ENCODE results near the gene RSF1.
"Not testable (repeated sequence)": the region's sequence is repeated elsewhere in the genome, so short reads cannot be mapped to it uniquely, and the experiment has no call there.

RSF1 gene, protein sequence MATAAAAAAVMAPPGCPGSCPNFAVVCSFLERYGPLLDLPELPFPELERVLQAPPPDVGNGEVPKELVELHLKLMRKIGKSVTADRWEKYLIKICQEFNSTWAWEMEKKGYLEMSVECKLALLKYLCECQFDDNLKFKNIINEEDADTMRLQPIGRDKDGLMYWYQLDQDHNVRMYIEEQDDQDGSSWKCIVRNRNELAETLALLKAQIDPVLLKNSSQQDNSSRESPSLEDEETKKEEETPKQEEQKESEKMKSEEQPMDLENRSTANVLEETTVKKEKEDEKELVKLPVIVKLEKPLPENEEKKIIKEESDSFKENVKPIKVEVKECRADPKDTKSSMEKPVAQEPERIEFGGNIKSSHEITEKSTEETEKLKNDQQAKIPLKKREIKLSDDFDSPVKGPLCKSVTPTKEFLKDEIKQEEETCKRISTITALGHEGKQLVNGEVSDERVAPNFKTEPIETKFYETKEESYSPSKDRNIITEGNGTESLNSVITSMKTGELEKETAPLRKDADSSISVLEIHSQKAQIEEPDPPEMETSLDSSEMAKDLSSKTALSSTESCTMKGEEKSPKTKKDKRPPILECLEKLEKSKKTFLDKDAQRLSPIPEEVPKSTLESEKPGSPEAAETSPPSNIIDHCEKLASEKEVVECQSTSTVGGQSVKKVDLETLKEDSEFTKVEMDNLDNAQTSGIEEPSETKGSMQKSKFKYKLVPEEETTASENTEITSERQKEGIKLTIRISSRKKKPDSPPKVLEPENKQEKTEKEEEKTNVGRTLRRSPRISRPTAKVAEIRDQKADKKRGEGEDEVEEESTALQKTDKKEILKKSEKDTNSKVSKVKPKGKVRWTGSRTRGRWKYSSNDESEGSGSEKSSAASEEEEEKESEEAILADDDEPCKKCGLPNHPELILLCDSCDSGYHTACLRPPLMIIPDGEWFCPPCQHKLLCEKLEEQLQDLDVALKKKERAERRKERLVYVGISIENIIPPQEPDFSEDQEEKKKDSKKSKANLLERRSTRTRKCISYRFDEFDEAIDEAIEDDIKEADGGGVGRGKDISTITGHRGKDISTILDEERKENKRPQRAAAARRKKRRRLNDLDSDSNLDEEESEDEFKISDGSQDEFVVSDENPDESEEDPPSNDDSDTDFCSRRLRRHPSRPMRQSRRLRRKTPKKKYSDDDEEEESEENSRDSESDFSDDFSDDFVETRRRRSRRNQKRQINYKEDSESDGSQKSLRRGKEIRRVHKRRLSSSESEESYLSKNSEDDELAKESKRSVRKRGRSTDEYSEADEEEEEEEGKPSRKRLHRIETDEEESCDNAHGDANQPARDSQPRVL (N-terminal part only)

DNA sequence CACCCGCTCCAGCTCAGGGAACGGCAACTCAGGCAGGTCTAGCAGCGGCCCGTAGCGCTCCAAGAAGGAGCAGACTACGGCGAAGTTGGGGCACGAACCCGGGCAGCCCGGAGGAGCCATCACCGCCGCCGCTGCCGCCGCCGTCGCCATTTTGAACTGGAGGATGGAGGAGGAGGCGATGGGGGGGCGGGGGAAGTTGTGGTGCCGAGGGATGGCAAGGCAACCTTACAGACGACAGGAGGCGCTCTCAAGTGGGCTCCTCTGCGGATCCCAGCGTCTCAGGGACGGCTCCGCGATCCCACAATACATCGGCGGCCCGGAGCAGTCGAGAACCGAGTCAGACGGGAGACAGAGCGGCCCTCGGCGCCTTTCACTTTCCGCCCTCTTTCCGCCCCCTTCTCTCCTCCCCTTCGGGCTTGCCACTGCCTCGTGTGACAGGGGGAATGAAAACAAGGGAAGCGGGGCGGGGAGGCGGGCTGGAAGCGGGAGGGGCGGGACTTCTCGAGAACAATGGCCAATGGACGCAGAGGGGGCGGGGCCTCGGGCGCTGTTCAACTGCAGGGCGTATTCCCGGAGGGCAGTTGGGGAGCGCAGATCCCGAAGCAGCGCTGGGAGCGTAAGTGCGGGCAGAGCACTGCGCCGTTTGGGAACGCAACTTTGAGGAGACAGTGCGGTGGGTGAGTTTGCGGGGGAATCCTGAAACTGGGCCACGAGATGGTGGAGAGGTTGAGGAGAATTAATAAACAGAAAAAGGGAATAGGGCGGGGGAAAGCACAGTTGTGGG is at the start of gene RSF1, which contains the start of gene AAMDC:
Gene RSF1 (minus strand): TSS at position 158 of the 784 bp plus-strand sequence. CDS start 8 bp downstream, at position 150.
Gene AAMDC (plus strand): TSS at position 580 of the 784 bp plus-strand sequence. CDS start 21,353 bp downstream, outside the sequence.
- peak; percentile 99 for DNase-seq (ENCODE audit: low spot score)

DNA sequence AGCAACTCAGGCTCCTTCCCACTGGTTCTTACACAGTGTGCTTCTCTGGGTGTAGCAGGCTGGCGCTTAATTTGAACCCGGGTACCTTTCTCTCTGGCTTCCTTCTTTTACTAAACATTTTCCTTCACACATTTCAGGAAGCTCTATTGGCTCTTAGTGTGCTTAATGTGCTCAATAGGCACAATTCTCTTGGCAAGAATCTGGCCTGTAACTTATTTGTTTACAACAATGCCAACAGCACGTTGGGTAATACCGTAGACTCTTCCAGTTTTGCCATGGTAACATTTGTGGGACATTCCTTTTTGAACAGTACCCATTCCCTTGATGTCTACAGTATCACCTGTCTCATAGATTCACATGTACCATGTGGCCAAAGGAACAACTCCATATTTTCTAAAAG is 48.2 kb upstream of the RSF1 start:
- DNase-seq (ENCODE audit: low spot score): no peak

DNA sequence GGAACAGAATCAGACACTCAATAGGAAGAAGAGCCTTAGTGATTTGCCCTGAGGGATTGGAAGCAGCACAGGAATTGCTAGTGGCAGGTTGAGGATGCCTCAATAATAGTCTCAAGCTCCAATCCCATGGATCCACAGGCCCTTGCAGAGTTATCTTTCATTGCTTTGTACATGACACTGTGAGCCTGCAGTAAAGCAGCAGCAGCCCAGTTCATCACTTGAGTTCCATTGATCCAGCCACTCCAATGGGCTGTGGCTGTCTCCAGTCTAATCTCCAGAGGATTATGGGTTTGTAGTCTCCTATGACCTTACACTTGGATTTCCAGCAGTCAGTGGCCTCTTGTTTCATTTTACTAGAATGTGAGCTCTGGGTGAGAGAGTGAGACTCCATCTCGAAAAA is 45.8 kb upstream of the RSF1 start:
- no peak for DNase-seq (ENCODE audit: low spot score)

DNA sequence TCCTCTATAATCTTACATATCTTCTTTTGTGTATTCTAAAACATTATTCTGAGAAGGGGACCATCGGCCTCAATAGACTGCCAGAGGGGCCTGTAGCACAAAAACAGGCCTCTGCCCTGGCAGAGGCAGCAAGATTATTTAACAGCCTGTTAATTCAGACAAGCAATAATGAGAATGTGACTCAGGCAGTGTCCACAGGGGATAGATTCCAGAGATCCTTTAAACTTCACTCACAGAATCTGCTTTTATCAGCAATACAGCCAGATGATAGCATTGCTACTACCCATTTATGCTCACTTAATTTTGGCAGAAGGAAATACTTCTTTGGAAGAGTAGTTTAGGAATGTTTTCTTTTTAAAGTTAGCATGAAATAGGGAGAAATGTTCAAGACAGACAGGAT is 45.3 kb upstream of the RSF1 start:
- no peak for DNase-seq (ENCODE audit: low spot score)

DNA sequence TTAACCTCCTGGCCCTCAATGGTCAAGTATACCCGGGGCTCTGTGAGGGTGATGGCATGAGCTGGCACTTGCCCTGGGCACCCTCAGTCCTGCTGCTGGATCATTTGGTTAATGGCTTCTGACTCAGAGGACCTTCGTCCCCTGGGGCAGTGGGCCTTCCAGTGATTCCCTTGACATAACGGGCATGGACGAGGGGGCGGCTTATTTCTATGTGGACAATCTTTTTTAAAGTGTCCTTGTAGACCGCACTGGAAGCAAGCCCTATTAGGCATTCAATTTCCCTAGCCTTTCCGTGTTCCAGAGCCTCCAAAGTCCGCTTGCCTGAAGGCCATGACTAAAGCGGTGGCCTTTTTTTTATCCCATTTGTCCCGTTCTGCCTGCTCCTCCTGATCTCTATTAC is 40.9 kb upstream of the RSF1 start:
- not testable (repeated sequence) for DNase-seq (ENCODE audit: low spot score)

DNA sequence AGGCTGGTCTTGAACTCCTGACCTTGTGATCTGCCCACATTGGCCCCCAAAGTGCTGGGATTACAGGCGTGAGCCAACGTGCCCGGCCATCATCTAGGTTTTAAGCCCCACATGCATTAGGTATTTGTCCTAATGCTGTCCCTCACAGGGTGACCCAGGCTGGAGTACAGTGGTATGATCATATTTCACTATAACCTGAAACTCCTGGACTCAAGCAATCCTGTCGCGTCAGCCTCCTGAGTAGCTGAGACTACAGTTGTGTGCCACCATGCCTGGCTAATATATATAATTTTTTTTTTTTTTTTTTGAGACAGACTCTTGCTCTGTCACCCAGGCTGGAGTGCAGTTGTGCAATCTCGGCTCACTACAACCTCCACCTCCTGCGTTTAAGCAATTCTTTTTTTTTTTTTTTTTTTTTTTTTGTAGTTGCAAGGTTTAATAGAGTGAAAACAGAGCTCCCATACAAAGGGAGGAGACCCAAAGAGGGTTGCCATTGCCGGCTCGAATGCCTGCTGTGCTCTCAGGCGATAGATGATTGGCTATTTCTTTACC is 37.5 kb upstream of the RSF1 start:
- DNase-seq (ENCODE audit: low spot score): not testable (repeated sequence)

DNA sequence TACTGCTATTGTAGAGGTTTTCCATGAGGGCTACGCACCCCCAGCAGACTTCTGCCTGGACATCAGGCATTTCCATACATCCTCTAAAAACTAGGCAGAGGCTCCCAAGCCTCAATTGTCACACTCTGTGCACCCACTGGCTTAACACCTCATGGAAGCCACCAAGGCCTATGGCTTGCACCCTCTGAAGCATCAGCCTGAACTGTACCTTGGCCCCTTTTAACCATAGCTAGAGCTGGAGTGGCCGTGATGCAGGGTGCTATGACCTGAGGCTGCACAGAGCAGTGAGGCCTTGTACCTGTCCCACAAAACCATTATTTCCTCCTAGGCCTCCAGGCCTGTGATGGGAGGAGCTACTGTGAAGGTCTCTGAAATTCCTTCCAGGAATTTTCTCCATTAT is 34.3 kb upstream of the RSF1 start:
- no peak for DNase-seq (ENCODE audit: low spot score)

DNA sequence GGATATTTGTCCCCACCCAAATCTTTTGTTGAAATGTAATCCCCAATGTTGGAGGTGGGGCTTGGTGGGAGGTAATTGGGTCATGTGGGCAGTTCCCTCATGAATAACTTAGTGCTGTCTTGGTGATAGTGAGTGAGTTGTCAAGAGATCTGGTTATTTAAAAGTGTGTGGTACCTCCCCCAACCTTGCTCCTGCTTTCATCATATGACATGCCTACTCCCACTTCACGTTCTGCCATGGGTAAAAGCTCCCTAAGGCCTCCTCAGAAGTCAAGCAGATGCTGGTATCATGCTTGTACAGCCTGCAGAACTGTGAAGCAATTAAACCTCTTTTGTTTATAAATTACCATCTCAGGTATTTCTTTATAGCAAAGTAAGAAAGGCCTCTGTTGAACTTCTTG is 31.0 kb upstream of the RSF1 start:
- DNase-seq (ENCODE audit: low spot score): no peak

DNA sequence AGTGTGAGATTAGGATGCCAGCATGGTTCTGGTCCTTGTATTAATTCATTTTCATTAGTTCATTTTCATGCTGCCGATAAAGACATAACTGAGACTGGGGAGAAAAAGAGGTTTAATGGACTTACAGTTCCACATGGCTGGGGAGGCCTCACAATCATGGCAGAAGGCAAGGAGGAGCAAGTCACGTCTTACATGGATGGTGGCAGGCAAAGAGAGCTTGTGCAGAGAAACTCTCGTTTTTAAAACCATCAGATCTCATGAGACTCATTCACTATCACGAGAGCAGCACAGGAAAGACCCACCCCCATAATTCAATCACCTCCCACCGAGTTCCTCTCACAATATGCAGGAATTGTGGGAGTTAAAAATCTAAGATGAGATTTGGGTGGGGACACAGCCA is 23.2 kb upstream of the RSF1 start:
- DNase-seq (ENCODE audit: low spot score): not testable (repeated sequence)

DNA sequence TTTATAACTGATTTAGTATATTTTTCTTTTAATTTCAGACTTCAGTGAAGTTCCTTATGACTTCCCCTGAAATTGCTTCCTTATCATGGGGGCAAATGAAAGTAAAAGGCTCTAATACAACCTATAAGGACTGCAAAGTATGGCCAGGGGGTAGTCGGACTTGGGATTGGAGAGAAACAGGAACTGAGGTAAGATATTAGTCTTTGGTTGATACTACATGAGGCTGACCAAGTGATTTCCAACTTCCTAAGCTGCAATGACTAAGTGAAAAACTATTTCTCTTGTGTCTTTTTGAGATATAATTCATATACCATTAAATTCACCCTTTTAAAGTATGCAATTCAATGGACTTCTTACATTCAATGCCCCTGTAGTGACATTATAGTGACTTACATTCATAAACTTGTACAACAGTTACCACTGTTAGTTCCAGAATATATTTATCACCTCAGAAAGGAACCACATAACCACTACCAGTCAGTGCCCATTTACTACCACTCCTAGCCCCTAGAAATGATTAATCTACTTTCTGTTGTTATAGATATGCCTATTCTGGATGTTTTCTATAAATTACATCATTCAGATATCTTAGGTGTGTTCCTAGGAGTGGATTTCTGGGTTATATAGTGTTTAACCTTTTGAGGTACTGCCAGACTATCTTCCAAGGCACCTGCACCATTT is 22.1 kb upstream of the RSF1 start:
- DNase-seq (ENCODE audit: low spot score): no peak

DNA sequence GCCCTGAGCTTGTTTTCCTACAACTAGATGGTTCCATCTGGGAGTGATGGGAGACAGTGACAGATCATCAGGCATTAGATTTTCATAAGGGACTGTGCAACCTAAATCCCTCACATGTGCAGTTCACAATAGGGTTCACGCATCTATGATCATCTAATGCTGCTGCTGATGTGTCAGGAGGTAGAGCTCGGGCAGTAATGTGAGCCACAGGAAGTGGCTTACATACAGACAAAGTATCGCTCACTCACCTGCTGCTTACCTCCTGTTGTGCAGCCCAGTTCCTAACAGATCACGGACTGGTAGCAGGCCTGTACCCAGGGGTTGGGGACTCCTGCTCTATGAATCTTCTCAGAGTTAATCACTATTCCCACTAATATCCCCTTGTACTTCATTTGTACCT is 12.8 kb upstream of the RSF1 start:
- DNase-seq (ENCODE audit: low spot score): no peak

DNA sequence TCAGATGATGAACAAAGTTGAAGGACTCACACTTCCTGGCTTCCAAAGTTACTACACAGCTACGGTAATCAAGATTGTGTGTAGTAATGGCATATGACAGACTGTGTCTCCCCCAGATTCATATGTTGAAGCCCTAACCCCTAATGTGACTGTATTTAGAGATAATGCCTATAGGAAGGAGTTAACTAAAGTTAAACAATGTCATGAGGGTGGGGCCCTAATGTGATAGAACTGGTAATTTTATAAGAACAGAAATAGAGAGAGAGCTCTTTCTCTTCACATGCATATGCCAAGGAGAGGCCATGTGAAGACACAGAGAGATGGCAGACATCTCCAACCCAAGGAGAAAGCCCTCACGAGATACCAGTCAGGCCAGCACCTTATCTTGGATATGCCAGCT is 8.4 kb upstream of the RSF1 start:
- no peak for DNase-seq (ENCODE audit: low spot score)

DNA sequence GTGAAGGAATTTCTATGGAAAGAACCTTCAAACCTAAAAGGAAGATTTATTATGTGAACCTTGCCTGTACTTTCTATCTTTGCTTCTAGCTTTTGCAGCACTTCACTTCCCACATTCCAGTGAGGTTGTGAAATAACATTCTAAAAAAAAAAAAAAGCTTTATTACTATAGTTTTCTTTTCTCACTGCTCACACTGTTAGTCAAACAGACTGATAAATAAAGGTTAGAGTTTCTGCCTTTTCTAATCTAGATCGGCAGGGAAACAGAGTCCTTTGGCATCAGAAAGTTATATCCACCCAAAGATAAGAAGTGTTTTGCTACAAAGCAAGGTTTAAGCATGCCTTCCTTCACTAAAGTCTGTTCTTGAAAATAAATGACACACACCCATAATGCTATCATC is 3.3 kb upstream of the RSF1 start:
- no peak for DNase-seq (ENCODE audit: low spot score)

DNA sequence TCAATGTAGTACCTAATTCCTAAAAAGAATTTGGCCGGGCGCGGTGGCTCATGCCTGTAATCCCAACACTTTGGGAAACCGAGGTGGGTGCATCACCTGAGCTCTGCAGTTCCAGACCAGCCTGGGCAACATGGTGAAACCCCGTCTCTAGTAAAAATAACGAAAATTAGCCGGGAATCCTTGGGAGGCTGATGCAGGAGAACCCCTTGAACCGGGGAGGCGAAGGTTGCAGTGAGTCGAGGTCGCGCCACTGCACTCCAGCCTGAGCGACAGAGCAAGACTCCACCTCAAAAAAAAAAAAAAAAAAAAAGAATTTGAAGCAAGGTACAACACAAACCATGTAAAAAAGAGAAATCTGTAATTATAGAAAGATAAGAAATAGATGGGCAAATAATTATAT is 1.6 kb upstream of the RSF1 start:
- not testable (repeated sequence) for DNase-seq (ENCODE audit: low spot score)

DNA sequence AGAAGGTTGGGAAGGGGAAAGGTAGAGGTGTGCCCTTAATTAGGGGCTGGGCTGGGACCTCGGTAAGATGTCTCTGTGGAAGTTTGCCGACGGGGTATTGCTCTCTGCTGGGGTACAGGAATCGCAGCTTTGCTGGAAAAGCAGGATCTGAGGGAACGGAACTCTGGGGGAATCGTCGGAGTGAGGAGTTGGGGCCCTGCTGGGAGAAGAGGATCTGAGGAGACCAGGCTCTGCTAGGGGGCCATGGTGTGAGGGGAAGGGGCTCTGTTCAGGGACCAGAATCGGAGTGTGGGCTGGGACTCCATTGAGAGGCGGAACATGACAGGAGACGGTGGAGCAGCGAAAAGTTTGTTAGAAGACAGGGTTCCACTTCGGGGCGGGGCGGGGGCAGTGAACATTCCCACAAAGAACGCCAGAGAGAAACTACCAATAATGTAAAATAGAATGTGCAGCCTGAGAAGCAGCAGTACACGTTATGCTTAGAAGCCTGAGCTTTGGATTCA is 878 bp upstream of the RSF1 start:
- peak; percentile 30 for DNase-seq (ENCODE audit: low spot score)

DNA sequence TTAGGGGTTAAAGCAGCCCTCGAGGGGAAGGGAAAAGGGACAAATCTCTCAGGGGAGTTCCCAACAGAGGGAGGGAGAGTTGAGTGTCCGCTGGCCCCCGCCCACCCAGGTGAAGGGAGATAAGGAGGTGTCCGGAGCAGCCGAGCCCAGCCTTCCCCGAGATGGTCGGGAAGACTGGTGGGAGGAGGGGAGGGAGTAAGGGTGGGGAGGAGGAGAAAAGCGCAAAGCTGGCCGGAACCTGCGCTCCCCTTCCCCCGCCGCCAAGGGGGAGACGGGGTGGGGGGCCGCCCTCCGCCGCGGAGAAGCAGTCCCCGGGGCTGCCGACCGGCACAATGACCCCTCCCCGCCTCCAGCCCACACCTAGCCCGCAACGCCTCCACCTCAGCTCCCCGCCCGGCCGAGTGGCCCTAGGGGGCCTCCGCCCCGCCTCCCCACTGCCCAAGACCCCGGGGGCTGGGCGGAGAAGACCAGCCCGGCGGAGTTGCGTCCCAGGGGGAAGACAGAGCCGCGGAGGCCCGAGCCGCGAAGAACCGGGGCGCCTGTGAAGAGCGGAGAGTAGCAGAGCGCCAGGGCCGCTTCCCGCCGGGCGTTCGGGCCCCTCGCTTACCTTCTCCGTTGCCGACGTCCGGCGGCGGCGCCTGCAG is 479 bp downstream of the RSF1 start:
- DNase-seq (ENCODE audit: low spot score): peak; percentile 47

DNA sequence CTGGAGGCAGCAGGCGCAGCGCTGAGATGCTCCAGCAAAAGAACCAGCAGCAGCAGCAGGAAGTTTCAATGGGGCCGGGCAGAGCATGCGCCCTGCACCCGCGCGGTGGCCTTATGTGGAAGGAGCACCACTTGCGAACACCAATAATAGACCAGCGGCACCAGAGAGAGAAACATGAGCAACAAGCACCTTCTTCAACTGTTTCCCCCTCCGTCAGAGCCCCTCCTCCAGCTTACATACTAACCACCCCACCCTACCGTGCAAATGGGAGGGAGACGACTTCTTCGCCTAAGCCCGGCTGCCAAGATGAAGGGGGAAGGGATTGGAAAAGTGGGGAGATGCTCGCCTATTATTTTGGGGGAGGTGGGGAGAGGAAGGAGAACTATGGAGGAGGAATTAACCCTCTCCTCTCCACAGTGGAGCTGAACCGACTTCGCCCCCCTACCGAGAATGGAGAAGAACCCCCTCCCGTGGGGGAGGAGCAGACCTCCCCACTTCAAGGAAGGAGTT is 1.1 kb downstream of the RSF1 start:
- peak; percentile 90 for DNase-seq (ENCODE audit: low spot score)

DNA sequence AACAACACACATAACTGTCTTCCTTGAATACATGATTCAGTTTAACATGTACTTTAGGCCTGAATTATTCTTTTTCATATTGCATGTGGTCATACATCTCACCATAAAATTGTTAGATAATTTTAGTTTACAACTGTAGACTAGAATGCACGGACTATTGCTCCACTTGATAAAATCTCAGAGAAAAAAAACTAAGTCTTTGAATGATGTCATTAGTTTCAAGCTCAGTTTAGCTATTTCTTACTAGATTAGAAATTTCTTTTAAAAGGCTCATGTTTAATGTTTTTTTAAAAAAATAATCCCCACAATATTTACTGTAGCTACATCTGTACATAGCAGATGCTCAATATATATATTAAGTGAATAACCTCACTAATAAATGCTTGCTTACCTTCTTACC is 5.1 kb downstream of the RSF1 start:
- DNase-seq (ENCODE audit: low spot score): no peak

DNA sequence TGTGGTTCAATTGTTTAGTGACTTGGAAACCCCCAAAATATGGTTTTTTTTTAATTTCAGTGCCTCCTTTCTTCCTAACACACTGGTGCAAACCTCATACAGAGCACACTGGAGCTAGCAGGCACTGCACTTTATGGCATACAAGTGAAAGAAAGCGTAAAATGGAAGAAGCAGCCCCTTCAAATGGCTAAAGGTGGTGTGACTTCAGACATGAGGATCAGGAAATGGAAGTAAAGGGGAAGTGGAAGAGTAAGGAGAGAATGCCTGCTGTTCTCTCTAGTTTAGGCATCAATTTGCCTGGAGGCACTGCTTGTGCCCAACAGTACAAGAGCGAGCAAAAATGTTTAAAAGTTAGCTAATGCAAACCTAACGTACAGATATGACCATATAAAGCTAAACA is 5.7 kb downstream of the RSF1 start:
- DNase-seq (ENCODE audit: low spot score): no peak

All from SW480 (cell line).